ENCODE data around the gene P2RX6.

Gene P2RX6

DNA sequence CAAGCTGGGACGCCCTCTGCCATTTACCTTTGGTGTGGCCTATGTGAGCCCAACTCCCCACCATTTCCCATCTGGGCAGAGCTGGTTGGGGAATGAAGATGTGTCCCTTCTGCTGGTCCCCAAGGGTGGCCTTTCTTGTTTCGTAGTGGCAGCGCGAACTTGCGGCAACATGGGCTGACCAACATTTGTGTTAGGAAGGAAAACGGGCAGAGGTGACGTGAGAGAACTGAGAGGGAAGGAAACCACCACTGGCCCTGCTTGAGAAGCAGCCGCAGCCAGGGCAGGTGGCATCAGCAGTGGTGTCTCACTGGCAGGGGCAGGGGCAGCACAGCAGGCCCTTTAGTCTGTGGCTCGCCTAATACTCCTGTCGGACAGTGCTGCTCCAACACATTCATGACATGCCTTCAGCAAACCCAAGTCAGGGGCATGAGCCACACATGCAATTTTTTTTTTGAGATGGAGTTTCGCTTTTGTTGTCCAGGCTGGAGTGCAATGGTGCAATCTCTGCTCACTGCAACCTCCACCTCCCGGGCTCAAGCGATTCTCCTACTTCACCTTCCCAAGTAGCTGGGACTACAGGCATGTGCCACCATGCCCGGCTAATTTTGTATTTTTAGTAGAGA is 60.7 kb downstream of the P2RX6 start:
- FAIRE-seq (no peak), DNase-seq (ENCODE audit: insufficient read length, low spot score) (no peak)
- TF ChIP-seq CTCF (IDR thresholded peaks at IDR 0.05; ENCODE audit: insufficient read depth, missing control alignments): no peak

- DNase-seq (ENCODE audit: insufficient read length, low spot score) (no peak), FAIRE-seq (no peak)
- no peak for TF ChIP-seq CTCF (IDR thresholded peaks at IDR 0.05; ENCODE audit: insufficient read depth, missing control alignments)
Observed at GRCh38 chr22:21076912-21077625, 62.1 kb downstream of the P2RX6 start.

All from D721Med (cell line).